Astrocyte (in vitro differentiated cells and primary cell): Measurements from ENCODE around the gene LYST.

Source experiments
- CTCF ChIP-seq: IDR thresholded peaks from 2 replicates; pipeline ENCODE4 v1.5.1; 2011; ENCODE audit warnings: low read depth, mild to moderate bottlenecking, inconsistent platforms, low read length, moderate library complexity; ENCODE audit not compliant: insufficient read depth
- EZH2 ChIP-seq: IDR thresholded peaks from 2 replicates; pipeline ENCODE4 v1.6.1; 2012; ENCODE audit warnings: mild to moderate bottlenecking, low read length, inconsistent platforms; ENCODE audit not compliant: insufficient read depth

- no peak for TF ChIP-seq CTCF
- no peak for TF ChIP-seq EZH2
Measured at GRCh38 chr1:235749755-235750300, 116.9 kb downstream of the LYST start.
